ENCODE measurements around the gene TPK1.

- TF ChIP-seq CTCF (conservative IDR thresholded peaks at IDR 0.05 in 1 of 2, IDR thresholded peaks at IDR 0.05 in 1 of 2; ENCODE audit: low read depth in 1 of 2, low read length in 2 of 2) (no peak), EZH2 (IDR thresholded peaks at IDR 0.05; ENCODE audit: low read length, missing control alignments) (no peak)
Observed at GRCh38 chr7:144503215-144503614, 332.6 kb downstream of the TPK1 start.
